ELR (cell line): ENCODE data around the gene MN1.

Source experiments
- DNase-seq: peaks from one replicate; pipeline ENCODE4 v3.0.0-alpha.2; 2015; ENCODE audit warnings: low read depth

The MN1 gene

DNA sequence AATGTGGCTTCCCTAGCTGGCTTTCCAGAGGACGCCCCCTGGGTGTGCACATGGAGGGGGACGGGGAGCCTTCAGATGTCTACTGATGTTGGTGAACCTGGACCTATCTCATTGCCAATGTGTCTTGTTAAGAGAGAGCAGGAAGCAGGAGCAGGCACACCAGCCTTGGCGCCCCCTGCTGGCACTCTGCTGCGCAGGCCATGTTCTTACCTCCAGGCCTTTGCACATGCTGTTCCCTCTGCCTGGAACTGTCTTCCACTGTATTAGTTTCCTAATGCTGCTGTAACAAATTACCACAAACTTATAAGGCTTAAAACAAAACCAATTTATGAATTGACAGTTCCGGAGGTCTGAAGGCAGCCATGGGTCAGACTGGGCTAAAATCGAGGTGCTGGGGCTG is 23.6 kb upstream of the MN1 start:
- peak; percentile 22 for DNase-seq

DNA sequence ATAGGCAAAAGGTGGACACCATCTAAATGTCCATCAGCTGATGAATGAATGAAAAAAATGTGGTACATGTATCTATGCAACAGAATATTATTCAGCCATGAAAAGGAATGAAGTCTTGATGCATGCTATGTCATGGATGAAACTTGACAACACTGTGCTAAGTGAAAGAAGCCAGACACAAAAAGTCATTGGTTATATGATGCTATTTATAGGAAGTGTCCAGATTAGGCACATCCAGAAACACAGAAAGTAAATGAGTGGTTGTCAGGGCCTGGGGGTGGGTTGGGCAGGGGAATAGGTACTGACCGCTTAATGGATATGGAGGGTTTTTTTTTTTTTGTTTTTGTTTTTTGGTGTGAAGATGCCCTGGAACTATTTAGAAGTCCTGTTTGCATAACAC is 21.7 kb upstream of the MN1 start:
- DNase-seq: no peak

GRCh38 chr22:27820896-27821866 is 19.6 kb upstream of the MN1 start:
- DNase-seq: no peak

DNA sequence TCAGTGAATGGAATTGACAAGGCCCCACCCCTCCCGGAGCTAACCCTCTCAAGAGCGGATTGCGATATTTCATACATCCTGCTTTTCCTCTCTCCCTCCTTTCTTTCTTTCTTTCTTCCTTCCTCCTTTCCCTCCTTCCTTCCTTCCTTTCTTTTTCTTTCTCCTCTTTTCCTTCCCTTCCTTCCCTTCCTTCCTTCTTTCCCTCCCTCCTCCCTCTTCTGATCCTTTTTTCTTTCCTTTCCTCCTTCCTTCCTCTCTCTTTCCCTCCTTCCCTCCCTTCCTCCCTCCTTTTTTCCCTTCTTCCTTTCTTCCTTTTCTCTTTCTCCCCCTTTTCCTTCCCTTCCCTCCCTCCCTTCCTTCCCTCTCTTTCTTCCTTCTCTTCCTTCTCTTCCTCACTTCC is 15.0 kb upstream of the MN1 start:
- no peak for DNase-seq

DNA sequence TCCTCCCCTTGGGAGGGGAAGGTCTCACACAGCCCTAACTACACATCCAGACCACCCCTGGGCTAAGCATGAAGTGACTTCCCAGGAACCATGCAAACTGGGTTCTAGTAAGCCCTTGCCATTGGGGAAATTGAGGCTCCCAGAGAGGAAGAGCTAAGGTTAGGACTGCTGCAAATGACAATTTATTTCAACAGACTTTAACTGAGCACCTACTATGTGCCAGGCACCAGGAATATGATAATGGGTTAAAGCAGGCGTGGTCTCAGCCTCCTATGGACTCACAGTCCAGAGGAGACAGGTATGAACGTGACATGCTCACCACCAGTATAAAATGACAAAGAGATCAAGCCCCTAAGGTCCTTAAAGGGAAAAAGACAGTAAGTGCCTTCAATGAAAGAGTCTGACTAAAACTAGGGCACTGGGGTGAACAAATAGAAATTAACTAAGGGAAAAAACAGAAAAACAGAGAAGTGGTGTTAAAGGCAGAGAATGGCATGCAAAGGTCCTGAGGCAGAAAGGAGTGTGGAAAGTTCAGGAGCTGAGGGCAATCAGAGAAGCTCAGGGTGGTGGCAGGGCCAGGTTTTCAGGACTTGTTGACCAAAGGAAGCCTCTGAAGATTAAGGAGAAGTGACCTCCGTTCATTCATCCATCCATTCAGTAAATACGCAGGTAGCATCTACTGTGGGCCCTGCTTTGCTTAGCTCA is 14.4 kb upstream of the MN1 start:
- no peak for DNase-seq

- no peak for DNase-seq
These were observed 13.4 kb upstream of the MN1 start for GRCh38 chr22:27814993-27815392.

GRCh38 chr22:27811778-27812177 is 10.2 kb upstream of the MN1 start:
- DNase-seq: no peak

GRCh38 chr22:27810609-27811151 is 9.1 kb upstream of the MN1 start:
- peak; percentile 6 for DNase-seq

DNA sequence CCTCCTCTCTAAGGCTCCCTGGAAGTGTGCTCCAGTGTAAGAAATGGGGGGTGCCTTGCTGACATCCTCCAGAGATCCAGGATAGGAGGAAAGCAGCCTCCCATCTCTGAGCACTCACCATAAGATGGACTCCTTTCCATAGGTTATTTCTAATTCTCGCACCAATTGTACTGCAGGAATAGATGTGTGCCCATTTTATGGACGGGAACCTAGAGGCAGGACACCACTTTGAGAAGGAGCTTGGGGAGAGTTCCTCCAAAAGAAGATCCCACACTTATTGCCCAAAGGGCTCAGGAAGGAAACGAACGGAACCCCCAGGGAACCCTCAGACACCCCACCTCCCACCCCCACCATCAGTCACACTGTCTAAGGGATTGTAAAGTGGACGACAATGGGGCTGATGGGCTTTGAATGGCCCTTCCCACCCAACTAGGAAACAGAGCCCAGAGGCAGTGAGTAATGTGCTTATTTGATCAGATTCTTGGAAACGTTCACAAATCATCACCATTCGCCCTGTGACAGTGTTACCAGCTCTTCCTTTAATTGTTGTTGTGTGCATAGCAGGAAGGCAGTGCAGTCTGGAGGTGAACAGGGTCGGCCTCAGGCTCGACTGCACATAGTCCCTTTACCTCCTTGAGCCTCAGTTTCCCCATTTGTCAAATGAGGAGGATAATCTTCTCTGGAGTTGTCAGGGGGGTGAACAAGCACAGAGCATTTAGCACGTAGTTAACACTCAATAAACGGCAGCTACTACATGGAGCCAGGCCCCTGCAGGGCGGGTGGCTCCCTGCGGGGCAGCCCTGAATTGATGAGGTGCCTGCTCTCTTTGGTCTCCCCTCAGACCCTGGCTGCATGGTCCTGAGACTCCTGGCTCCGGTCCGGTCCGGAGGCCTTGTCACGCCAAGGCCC is 8.4 kb upstream of the MN1 start:
- DNase-seq: peak; percentile 14

DNA sequence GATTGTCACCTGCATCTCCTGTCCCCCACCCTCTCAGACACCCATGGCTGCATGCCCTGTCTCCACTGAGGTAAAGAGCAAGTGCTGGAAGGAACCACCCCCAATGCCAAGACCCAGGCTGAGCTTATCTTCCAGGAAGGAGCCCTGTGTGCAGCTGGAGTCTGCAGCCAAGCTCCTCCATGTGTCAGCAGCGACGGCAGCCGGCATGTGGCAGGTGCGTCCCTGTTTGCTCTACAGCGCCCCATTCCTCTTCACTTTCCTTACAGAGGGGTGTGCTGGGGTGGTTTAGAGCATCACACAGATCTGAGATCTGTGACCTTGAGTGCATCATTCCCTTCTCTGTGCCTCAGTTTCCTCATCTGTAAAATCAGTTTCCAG is 7.7 kb upstream of the MN1 start:
- no peak for DNase-seq

- DNase-seq: no peak
These were observed 7.1 kb upstream of the MN1 start for GRCh38 chr22:27808451-27809225.

- DNase-seq: no peak
These were observed 4.3 kb upstream of the MN1 start for GRCh38 chr22:27805841-27806240.

DNA sequence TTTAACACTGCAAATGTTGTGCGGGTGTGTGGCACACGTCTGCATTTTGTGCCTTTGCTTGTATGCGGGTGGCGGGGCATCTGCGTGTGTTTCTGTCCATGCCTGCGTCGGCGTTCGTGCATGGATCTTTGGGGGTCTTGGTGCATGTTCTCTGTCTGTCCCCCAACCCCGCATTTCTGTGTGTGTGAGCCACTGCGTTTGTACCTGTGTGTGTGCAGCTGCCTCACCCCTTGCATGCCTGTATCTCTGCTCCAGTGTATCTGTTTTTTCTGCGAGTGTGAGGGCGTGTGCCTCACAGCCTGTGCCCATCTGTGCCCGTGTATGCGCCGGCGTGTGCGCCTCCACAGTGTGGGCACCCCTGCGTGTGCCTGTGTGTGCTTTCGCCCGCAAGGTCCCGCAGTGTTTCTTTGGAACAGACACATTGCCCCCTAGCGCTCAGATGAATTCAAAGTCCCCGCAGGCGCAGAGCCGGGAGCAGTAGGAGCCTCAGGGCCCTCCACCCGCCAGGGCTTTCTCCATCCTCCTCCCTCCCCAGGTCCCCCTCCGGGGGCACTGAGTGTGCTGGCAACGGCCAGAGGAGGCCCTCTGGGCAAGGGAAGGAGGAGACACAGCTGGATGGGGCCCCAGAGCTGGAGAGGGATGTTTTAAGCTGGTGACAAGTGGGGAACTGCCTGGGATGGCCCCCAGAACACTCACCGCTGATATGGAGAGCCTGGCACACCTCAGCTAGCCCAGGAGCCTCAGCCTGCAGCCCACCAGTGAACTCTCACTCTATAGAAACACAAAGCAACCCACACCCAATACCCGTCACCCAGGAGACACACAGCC is 3.1 kb upstream of the MN1 start:
- DNase-seq: peak; percentile 75

DNA sequence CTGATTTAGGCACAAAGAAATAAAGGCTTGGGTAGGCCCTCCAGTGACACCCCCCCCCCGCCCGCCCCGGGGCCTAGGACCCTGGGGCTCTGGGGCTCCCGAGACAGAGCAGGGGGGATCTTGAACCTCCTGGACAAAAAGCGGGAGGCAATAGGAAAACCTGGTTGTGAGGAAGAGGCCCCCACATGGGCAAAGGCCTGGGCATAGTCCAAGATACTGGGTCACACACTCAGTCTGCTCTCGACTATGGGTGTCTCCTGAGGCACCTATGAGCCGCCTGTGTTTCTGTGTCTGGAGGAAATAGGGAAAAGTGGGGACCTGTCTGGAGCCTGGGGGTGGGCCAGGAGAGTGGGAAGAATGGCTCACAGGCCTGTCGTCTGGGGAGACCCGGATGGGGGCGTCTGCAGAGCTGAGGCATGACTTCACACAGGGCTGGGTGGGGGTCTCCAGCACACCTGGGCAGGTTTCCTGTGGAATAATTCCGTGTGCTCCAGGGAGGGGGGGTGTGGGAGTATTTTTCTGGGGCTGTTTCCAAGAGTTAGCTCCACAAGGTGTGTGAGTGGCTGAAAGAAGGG is 2.4 kb upstream of the MN1 start:
- no peak for DNase-seq

DNA sequence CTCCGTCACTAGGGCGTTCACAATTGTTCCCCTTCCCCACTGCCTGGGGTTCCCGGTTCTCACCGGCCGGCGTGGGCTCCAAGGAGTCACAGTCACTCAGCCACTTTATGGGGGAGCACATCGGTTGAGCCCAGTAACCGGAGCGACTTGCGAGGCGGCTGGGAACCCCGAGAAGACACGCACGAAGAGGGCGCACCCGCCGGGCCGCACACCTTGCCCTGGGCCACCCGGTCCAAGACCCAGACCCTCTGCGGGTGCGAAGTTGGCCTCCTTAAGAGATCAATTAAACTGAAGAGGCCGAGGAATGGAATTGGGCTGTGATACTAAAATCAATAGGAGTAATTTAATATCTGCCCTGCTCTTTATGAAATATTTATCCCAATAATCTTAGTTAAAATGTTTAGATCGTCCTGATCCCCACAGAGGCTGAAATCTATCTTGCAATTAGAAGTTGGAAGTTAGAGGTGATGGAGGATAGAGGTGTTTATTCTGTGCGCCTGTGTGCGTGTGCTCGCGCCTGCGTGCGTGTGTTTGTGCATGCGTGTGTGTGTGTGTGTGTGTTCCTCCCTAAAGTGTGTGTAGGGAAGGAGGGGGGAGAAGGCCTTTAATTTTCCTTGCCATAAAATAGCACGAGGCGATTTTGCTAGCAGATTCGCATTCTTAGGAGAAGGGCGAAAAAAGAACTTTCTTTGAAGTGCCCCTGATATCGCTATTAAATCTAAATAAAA is 954 bp upstream of the MN1 start:
- DNase-seq: no peak

- peak; percentile 48 for DNase-seq
These were observed 347 bp downstream of the MN1 start for GRCh38 chr22:27801202-27801615.

GRCh38 chr22:27800250-27801201 is 1.0 kb downstream of the MN1 start:
- peak; percentile 32 for DNase-seq

DNA sequence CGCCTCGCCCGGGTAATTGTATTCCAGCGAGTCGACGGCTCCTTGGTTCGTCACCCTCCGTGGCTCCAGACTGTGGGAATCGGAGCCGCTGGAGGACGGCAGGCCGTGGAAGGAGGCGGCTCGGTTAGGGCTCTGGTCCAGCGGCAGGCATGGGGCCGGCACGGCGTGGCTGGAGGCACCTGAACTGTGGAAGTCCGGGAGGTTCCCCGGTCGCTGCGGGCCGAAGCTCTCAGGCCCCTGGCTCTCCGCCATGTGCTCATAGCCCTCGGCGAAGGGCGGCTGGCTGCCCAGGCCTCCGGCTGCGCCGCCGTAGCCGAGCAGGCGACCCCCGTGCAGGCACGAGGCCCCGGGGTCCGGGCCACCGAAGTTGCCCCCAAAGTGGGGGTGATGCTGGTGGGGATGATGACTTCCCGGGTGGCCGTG is 1.7 kb downstream of the MN1 start:
- DNase-seq: peak; percentile 43
